HG02759 (cell line): ENCODE results near the gene RPL37A.

ENCODE experiments used
- ATAC-seq: cut with Tn5 transposase; IDR thresholded peaks from one replicate; pipeline ENCODE4 v1.9.1; 2021; ENCODE audit warnings: mild to moderate bottlenecking, moderate library complexity; ENCODE audit not compliant: unreplicated experiment

The RPL37A gene

GRCh38 chr2:216486708-216487107 is 11.9 kb upstream of the RPL37A start:
- ATAC-seq = no peak

- ATAC-seq = no peak
These were observed 8.6 kb upstream of the RPL37A start for GRCh38 chr2:216490061-216490460.

GRCh38 chr2:216491793-216492596 is 6.6 kb upstream of the RPL37A start:
- ATAC-seq = peak; percentile 67

- ATAC-seq = peak; percentile 31
These were observed 5.9 kb upstream of the RPL37A start for GRCh38 chr2:216492597-216493333.

GRCh38 chr2:216493334-216493685 is 5.3 kb upstream of the RPL37A start:
- ATAC-seq = no peak

- ATAC-seq = no peak
These were observed 3.0 kb upstream of the RPL37A start for GRCh38 chr2:216495656-216496055.

- ATAC-seq = no peak
These were observed 1.1 kb upstream of the RPL37A start for GRCh38 chr2:216497382-216498069.

- no peak for ATAC-seq
These were observed 620 bp upstream of the RPL37A start for GRCh38 chr2:216498070-216498378.

- no peak for ATAC-seq
These were observed 1.1 kb downstream of the RPL37A start for GRCh38 chr2:216499641-216500218.

GRCh38 chr2:216500572-216500971 is 1.9 kb downstream of the RPL37A start:
- ATAC-seq = no peak

- ATAC-seq = no peak
These were observed 3.2 kb downstream of the RPL37A start for GRCh38 chr2:216501854-216502253.

GRCh38 chr2:216502381-216503158 is 3.9 kb downstream of the RPL37A start:
- no peak for ATAC-seq

- ATAC-seq = no peak
These were observed 4.5 kb downstream of the RPL37A start for GRCh38 chr2:216503159-216503629.

GRCh38 chr2:216503697-216504375 is 5.2 kb downstream of the RPL37A start:
- ATAC-seq = no peak

- ATAC-seq = no peak
These were observed 5.7 kb downstream of the RPL37A start for GRCh38 chr2:216504376-216504762.

GRCh38 chr2:216505133-216506106 is 6.8 kb downstream of the RPL37A start:
- no peak for ATAC-seq

- ATAC-seq = no peak
These were observed 8.8 kb downstream of the RPL37A start for GRCh38 chr2:216507220-216508160.

GRCh38 chr2:216508229-216508628 is 9.6 kb downstream of the RPL37A start:
- no peak for ATAC-seq
